ENCODE data around the gene AP3D1. TPM values are rescaled to one million over a fixed set of nuclear protein-coding genes. Genes with fewer than 3 reads are reported as not detected.

The AP3D1 gene
- total and polyA plus RNA-seq, 2 donors (not counting 3 experiments of a cell fraction or from before 2014, with no cell fraction given), result 130 to 137 TPM

DNA sequence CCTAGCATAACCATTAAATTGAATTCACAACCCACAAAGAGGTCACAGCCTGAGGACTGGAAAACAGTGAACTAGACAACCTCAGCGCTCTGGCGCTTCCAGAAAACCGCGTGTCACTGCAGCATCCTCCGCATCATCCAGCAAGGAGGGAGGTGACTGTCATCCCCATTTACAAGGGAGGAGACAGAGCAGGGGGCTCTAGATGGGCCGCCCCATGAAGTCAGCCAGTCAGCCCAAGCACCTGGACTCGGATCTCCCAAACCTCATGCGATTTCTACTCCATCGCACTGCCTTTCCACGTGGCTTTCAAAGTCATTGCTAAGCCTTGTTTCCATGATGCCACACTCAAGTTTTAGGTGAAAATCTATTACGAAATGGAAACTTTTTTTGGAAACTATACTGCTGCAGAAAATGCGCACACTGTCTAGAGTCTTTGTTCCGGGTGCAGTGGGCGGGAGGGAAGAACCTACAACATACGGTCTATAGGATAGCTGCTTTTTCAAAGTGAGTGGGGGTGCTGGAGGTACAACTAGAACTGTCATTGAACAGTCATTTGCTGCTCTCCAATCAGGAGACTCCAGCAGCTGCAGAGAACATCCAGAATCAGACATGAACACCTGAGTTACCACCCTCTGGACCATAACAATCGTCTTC lies 2.8 kb downstream of the AP3D1 start:
- Histone ChIP-seq H3K36me3 (ENCODE audit: control insufficient read depth in 2 of 2, extremely low read depth in 1 of 2, insufficient read depth in 2 of 2, low read length in 2 of 2) (peaks cover 0 to 8% of the 10 kb centered on the region in 2 experiments), H3K4me2 (ENCODE audit: insufficient read depth, low read length) (no peak overlapping the region), H4K20me1 (replicated peaks; ENCODE audit: control insufficient read depth, extremely low read depth, insufficient read depth, low read length) (no peaks in the 10 kb centered on the region), H2AFZ (ENCODE audit: low read depth, low read length) (no peak overlapping the region), H3K9me1 (replicated peaks; ENCODE audit: control insufficient read depth, extremely low read depth, insufficient read depth, low read length) (no peaks in the 10 kb centered on the region), H3K9me3 (replicated peaks; ENCODE audit: control insufficient read depth, insufficient read depth, low read length) (no peaks in the 10 kb centered on the region), H3K27ac (ENCODE audit: insufficient read depth, low read depth, low read length) (no peak overlapping the region), H3K4me3 (replicated peaks in 1 of 3; ENCODE audit: insufficient read depth in 1 of 3, low read depth in 1 of 3, low read length in 3 of 3) (no peak overlapping the region), H3K27me3 (ENCODE audit: control insufficient read depth in 2 of 2, insufficient read depth in 2 of 2, low read length in 2 of 2) (no peaks in the 10 kb centered on the region), H3K4me1 (ENCODE audit: control insufficient read depth, extremely low read depth, insufficient read depth, low read length) (peaks cover 8% of the 10 kb centered on the region), H3K9ac (replicated peaks; ENCODE audit: extremely low read depth, insufficient read depth, low read length) (no peak overlapping the region), H3K79me2 (ENCODE audit: control insufficient read depth, insufficient read depth, low read length) (peaks cover 73% of the 10 kb centered on the region)
- FAIRE-seq (no peak), DNase-seq (ENCODE audit: low read depth, low spot score) (no peak)
- no TSS peak for BruUV-seq (replicated peaks)
- ChIA-PET POLR2A (interaction anchor here (0.7 kb wide), 1 partner anchor 16 kb away, joined by 4 read pairs; no protein-coding TSS in a partner anchor), CTCF (interaction anchor here (0.7 kb wide), 1 partner anchor 18 kb away, joined by 3 read pairs; no protein-coding TSS in a partner anchor)
- intact Hi-C loops (cut with micrococcal nuclease) (no loop called here), dilution Hi-C loops (cut with MboI; ENCODE audit: extremely low pct_ligation_motif_present, low sequenced_read_pairs) (no loop called here)
- TF ChIP-seq FOS (IDR thresholded peaks at IDR 0.05; ENCODE audit: borderline replicate concordance, insufficient read depth, low read length) (no peak), POLR2A (IDR thresholded peaks at IDR 0.05; ENCODE audit: low read depth, low read length) (no peak), JUN (IDR thresholded peaks at IDR 0.05; ENCODE audit: borderline replicate concordance, insufficient read depth, insufficient read length, low read depth) (no peak), MAX (IDR thresholded peaks at IDR 0.05; ENCODE audit: insufficient read depth, insufficient read length) (no peak), POLR2AphosphoS5 (IDR thresholded peaks at IDR 0.05; ENCODE audit: insufficient read depth, low read depth, low read length) (no peak), MYC (IDR thresholded peaks at IDR 0.05; ENCODE audit: low read depth, low read length) (no peak), EZH2 (IDR thresholded peaks at IDR 0.05; ENCODE audit: borderline replicate concordance, low read depth, low read length, severe bottlenecking) (no peak), GATA2 (IDR thresholded peaks at IDR 0.05; ENCODE audit: insufficient read depth, insufficient read length, low read depth, low read length) (no peak)
- TF ChIP-seq, protein P1, sequence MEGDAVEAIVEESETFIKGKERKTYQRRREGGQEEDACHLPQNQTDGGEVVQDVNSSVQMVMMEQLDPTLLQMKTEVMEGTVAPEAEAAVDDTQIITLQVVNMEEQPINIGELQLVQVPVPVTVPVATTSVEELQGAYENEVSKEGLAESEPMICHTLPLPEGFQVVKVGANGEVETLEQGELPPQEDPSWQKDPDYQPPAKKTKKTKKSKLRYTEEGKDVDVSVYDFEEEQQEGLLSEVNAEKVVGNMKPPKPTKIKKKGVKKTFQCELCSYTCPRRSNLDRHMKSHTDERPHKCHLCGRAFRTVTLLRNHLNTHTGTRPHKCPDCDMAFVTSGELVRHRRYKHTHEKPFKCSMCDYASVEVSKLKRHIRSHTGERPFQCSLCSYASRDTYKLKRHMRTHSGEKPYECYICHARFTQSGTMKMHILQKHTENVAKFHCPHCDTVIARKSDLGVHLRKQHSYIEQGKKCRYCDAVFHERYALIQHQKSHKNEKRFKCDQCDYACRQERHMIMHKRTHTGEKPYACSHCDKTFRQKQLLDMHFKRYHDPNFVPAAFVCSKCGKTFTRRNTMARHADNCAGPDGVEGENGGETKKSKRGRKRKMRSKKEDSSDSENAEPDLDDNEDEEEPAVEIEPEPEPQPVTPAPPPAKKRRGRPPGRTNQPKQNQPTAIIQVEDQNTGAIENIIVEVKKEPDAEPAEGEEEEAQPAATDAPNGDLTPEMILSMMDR (IDR thresholded peaks at IDR 0.05; ENCODE audit: extremely low read depth in 1 of 2, insufficient read depth in 1 of 2, low read depth in 1 of 2, low read length in 2 of 2), result no peak

Data from endothelial cell of umbilical vein (primary cell).